HG03097 (cell line): Measurements from ENCODE around the gene DIO2.

Experiments used
- ATAC-seq: cut with Tn5 transposase; IDR thresholded peaks from one replicate; pipeline ENCODE4 v1.9.1; 2021; ENCODE audit not compliant: unreplicated experiment, low FRiP score

DIO2 gene

DNA sequence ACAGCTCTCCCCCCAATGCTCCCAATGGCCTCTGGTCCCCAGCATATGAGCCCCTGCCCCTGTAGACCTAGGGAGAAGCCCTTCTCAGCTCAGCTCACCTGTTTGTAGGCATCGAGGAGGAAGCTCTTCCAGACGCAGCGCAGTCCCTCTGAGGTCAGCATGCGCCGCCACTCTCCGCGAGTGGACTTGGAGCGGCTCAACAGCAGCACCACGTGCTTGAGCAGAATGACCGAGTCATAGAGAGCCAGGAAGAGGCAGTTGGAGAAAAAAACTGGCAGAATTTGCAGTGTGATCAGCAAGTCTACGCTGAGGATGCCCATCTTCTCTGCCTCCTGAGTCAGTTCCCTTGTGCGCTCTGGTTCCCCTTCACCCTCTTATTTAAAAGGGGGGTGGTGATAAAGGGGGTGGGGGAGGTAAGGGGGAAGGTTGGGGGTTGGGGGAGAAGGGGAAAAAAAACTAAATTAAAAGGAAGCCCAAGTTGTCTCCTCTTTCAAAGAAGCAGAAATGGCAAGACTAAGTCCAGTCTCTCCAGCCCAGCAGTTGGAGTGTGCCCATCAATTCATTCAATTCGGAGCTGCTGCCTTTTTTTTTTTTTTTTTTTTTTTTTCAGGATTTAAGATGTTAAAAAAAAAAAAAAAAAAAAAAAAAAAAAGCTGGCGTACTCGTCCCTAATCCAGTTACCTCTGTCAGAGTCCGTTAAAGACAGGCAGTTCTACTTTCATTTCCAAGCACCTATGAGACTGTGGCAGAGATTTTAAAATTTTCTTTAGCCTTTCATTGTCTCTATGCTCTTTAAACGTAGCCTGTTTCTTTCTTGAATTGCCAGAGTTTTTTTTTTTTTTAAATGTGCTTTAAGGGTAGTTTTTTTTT, at the start of gene DIO2:
TSS of gene DIO2 (minus strand) at position 352 of the 870 bp plus-strand sequence. CDS start at position 320, 32 bp downstream.
- no peak for ATAC-seq

DNA sequence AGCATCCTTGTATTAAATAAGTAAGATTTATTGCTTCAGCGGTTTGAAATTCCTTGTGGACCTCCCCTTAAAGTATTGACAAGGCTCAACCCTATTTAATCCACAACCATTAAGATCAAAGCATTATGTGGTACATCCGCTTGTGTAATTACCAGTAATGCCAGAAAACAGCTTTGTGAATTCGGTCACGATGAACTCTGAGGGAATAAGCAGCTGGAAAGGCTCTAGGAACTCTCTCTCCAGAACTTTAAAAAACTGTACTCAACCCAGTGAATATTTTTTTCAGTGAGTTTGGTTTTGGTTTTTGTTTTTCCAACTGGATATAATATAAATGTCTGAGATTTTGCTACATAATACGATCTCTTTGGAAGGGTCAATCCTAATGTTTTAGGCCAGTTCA, 49.3 kb upstream of the DIO2 start:
- ATAC-seq: no peak

DNA sequence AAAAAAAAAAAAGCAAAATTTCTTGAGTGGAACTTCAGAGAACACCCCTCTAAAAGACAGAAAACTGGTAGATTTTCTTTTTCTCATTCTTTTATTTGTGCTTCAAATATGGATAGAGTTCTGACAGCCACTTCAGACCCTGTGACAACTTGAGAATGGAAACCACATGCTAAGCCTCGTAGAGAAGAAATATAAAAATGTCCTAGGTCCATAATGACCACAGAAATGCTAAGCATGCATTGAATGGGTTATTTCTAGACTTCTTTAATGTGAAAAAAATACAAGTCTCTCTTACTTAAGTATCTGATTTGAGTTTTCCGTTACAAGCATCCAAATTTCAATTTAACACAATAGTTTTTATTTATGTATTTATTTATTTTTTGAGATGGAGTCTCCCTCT, 28.3 kb upstream of the DIO2 start:
- no peak for ATAC-seq

GRCh38 chr14:80237143-80237542, 25.8 kb upstream of the DIO2 start:
- no peak for ATAC-seq

GRCh38 chr14:80233470-80234089, 22.3 kb upstream of the DIO2 start:
- no peak for ATAC-seq

DNA sequence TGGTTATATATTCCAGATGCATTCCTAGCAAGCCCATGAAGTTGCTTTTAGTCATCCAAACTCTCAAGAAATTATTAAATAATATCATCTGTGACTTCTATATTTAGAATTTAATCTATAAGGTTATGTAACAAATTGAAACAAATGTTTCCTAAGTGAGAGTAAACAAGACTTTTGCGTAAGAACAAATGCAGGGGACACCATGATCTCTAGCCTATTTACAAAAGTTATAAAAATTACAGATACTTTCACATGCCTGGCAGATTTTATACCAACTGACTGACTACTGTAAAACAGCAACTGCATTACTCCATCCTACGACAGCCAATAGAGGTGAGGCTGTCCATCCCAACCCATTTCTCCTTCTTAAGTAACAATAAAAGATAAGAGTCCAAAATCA, 20.4 kb upstream of the DIO2 start:
- ATAC-seq: no peak

DNA sequence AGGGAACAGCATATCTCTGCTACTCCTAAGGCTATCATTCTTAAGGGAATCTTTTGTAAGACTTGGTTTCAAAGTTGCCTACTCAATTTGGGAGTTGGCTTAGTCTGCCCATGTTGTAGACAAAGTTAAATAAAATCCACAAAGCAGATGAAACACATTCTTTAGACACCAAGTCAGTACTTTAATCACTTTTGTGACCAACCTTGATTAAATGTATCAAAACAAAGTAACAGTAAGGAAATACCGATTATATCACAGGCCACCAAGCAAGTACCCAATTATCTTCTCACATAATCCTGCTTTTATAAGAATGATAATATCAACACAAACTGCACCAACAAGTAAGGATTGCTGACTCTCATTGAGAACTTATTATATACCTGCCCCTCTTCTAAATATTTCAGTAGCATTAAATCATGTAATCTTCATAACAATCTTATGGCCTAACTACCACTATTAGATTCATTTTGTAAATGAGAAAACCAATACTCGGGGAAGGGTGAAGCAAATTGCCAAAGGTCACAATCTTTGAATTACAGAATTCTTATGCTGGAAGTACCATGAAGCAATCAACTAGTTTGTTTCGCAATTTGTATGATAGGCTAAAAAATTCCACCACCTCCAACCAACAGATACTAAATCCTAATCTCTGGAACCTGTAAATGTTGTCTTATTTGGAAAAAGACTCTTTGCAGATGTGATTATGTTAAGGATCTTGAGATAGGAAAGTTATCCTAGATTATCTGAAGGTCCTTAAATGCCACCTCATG, 12.6 kb upstream of the DIO2 start:
- ATAC-seq: no peak

- no peak for ATAC-seq
These were observed 5.5 kb upstream of the DIO2 start for GRCh38 chr14:80216818-80217217.

GRCh38 chr14:80215756-80216581, 4.7 kb upstream of the DIO2 start:
- no peak for ATAC-seq

DNA sequence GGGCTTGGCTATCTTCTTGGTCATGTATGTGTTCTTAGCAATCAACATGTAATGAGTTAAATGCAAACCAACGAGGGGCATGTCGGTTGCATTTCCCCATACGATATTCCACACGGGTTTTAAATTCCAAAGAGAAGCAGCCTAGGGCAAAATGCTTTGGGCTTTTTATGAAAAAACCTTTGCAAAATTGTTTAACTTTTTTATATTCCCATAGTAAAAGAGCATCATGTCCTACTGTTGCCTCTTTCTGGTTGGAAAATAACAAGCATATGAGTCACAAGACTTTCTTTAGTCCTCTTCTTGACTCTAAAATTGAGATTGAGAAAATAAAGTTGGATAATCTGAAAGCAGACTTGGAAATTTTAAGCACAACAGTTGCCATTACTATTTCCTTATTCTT, 3.8 kb upstream of the DIO2 start:
- no peak for ATAC-seq

- ATAC-seq: no peak
These were observed 2.3 kb upstream of the DIO2 start for GRCh38 chr14:80213602-80214001.

- ATAC-seq: peak; percentile 68
These were observed 706 bp upstream of the DIO2 start for GRCh38 chr14:80212023-80212397.

- no peak for ATAC-seq
These were observed 2.8 kb downstream of the DIO2 start for GRCh38 chr14:80208461-80208860.

DNA sequence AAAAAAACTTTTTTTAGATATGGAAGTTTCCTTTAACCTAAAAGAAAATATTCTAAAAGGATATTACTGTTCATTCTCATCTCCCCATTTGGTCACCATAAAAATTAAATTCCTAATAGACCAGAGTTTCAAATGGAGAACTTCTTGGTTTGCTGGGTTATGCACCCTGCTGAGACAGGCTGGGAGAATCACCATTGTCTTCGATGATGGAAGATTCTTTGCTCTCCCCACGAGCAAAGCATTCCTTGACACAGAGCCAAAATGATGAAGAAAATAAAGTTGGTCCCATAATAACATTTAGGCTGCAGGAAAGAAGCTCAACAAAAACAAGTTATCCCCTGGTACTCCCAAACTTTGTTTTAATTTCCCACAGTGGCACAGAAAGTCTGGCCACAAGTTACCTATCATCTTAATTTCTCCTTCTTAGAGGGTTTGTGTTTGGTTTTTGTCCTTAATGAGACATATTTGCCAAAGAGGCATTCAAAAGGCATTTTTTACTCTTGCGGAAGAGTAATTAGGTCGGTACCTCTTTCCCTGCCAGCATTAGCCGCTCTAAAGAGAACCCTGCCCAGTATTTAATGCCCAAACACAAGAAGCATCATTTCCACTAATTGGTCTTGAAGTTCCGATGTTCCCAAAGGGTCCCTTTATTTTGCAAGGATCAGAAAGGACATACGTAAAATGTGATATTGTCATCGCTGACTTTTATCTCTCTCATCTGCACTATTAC, 4.8 kb downstream of the DIO2 start:
- no peak for ATAC-seq

GRCh38 chr14:80202888-80203562, 8.3 kb downstream of the DIO2 start:
- ATAC-seq: no peak

- no peak for ATAC-seq
These were observed 11.2 kb downstream of the DIO2 start for GRCh38 chr14:80200093-80200492.

- ATAC-seq: no peak
These were observed 22.7 kb downstream of the DIO2 start for GRCh38 chr14:80188571-80188970.

GRCh38 chr14:80186301-80186800, 25.0 kb downstream of the DIO2 start:
- ATAC-seq: no peak

DNA sequence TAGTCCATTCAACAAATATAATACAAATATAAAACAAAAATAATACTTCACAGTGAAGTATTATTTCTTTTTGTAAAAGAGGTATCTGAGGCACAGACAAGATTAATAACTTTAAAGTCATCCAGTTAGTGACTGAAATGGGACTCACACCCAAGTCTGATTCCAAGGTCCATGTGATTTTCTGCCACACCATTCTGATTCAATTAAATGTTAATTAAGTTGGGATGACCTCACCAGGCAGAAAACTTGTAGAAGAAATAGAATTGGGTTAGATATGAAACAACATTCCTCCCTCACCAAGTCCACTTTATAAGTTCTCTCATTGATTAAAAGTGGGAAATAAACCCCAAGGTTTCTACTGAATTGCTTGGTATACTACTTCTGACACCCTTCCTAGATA, 34.4 kb downstream of the DIO2 start:
- ATAC-seq: no peak
